H9 (cell line): ENCODE results near the gene SKIL. TPM values are rescaled to one million over a fixed set of nuclear protein-coding genes. Genes with fewer than 3 reads are reported as not detected.

ENCODE experiments used
- DNase-seq: peaks from one replicate; pipeline ENCODE4 v3.0.0-alpha.2; 2017
- H2AFZ ChIP-seq: one replicate; pipeline ENCODE4 v1.6.1; 2013; ENCODE audit warnings: mild to moderate bottlenecking, low read length, control low read depth, moderate library complexity
- H2AK5ac ChIP-seq: 2 replicates; pipeline ENCODE4 v1.6.1; 2013; ENCODE audit warnings: low read length, control low read depth, mixed read lengths; ENCODE audit not compliant: insufficient read length
- H2BK120ac ChIP-seq: one replicate; pipeline ENCODE4 v1.6.1; 2013; ENCODE audit warnings: low read depth, mild to moderate bottlenecking, low read length, control low read depth, inconsistent platforms; ENCODE audit not compliant: poor library complexity, severe bottlenecking
- H2BK12ac ChIP-seq: 2 replicates; pipeline ENCODE4 v1.6.1; 2013; ENCODE audit warnings: low read length, control low read depth, mixed read lengths, low read depth; ENCODE audit not compliant: insufficient read length
- H2BK15ac ChIP-seq: 2 replicates; pipeline ENCODE4 v1.6.1; 2013; ENCODE audit warnings: low read depth, low read length, control low read depth
- H2BK20ac ChIP-seq: one replicate; pipeline ENCODE4 v1.6.1; 2013; ENCODE audit warnings: low read depth, mild to moderate bottlenecking, low read length, control low read depth, inconsistent platforms; ENCODE audit not compliant: poor library complexity, severe bottlenecking
- H2BK5ac ChIP-seq: 2 replicates; pipeline ENCODE4 v1.6.1; 2013; ENCODE audit warnings: low read length, control low read depth, mixed read lengths; ENCODE audit not compliant: insufficient read length
- H3K14ac ChIP-seq: 2 replicates; pipeline ENCODE4 v1.6.1; 2013; ENCODE audit warnings: low read length, control low read depth; ENCODE audit not compliant: insufficient read depth
- H3K18ac ChIP-seq: 2 replicates; pipeline ENCODE4 v1.6.1; 2013; ENCODE audit warnings: low read depth, mild to moderate bottlenecking, mixed read lengths, low read length, control low read depth; ENCODE audit not compliant: insufficient read length
- H3K23ac ChIP-seq: 2 replicates; pipeline ENCODE4 v1.6.1; 2013; ENCODE audit warnings: low read length, control low read depth, mixed read lengths, low read depth; ENCODE audit not compliant: insufficient read length
- H3K23me2 ChIP-seq: 2 replicates; pipeline ENCODE4 v1.6.1; 2013; ENCODE audit warnings: low read depth, mild to moderate bottlenecking, mixed read lengths, low read length, control low read depth; ENCODE audit not compliant: insufficient read length, poor library complexity, severe bottlenecking
- H3K27ac ChIP-seq: 2 replicates; pipeline ENCODE4 v1.5.1; 2013; ENCODE audit warnings: low read length, control low read depth, mixed read lengths, low read depth; ENCODE audit not compliant: insufficient read length
- H3K27me3 ChIP-seq: 2 replicates; pipeline ENCODE4 v1.6.1; 2013; ENCODE audit warnings: low read length, control low read depth, inconsistent platforms; ENCODE audit not compliant: insufficient read depth
- H3K4ac ChIP-seq: 2 replicates; pipeline ENCODE4 v1.6.1; 2013; ENCODE audit warnings: low read depth, mild to moderate bottlenecking, control low read depth, inconsistent platforms, low read length, moderate library complexity
- H3K4me1 ChIP-seq: 2 replicates; pipeline ENCODE4 v1.6.1; 2013; ENCODE audit warnings: low read length, control low read depth, inconsistent platforms; ENCODE audit not compliant: insufficient read depth
- H3K4me2 ChIP-seq: 2 replicates; pipeline ENCODE4 v1.6.1; 2013; ENCODE audit warnings: low read length, control low read depth, mixed read lengths; ENCODE audit not compliant: insufficient read length, insufficient read depth
- H3K56ac ChIP-seq: 2 replicates; pipeline ENCODE4 v1.6.1; 2013; ENCODE audit warnings: low read depth, mild to moderate bottlenecking, mixed read lengths, low read length, control low read depth; ENCODE audit not compliant: insufficient read length
- H3K79me1 ChIP-seq: 2 replicates; pipeline ENCODE4 v1.6.1; 2013; ENCODE audit warnings: low read depth, mild to moderate bottlenecking, moderate library complexity, low read length, control low read depth, inconsistent platforms; ENCODE audit not compliant: insufficient read depth, poor library complexity, severe bottlenecking
- H3K79me2 ChIP-seq: 2 replicates; pipeline ENCODE4 v1.6.1; 2013; ENCODE audit warnings: low read length, control low read depth, inconsistent platforms; ENCODE audit not compliant: insufficient read depth
- H3K9ac ChIP-seq: 2 replicates; pipeline ENCODE4 v1.6.1; 2013; ENCODE audit warnings: low read length, control low read depth, mixed read lengths; ENCODE audit not compliant: insufficient read length; ENCODE audit errors: extremely low read depth
- H3K9me3 ChIP-seq: one replicate; pipeline ENCODE4 v1.6.1; 2013; ENCODE audit warnings: low read depth, low read length, inconsistent platforms; ENCODE audit not compliant: control insufficient read depth
- H3T11ph ChIP-seq: one replicate; pipeline ENCODE4 v1.6.1; 2013; ENCODE audit warnings: mild to moderate bottlenecking, low read length, control low read depth, inconsistent platforms
- H4K20me1 ChIP-seq: one replicate; pipeline ENCODE4 v1.6.1; 2013; ENCODE audit not compliant: control insufficient read depth, insufficient read length, insufficient read depth
- H4K5ac ChIP-seq: 2 replicates; pipeline ENCODE4 v1.6.1; 2013; ENCODE audit warnings: low read depth, mild to moderate bottlenecking, mixed read lengths, low read length, control low read depth; ENCODE audit not compliant: insufficient read length
- H4K8ac ChIP-seq: replicated peaks from 2 replicates; pipeline ENCODE4 v1.6.1; 2013; ENCODE audit warnings: low read length, control low read depth, mixed read lengths, low read depth; ENCODE audit not compliant: insufficient read length
- H4K91ac ChIP-seq: 2 replicates; pipeline ENCODE4 v1.6.1; 2013; ENCODE audit warnings: low read depth, mild to moderate bottlenecking, moderate library complexity, mixed read lengths, low read length, control low read depth; ENCODE audit not compliant: insufficient read length
- H3K27ac Mint-ChIP-seq, 3 experiments: 2 replicates in 2 of 3; 3 replicates in 1 of 3; pipeline ENCODE4 v1.8.0; 2020 to 2021; ENCODE audit warnings: mixed read lengths in 3 of 3, mild to moderate bottlenecking in 1 of 3, moderate library complexity in 1 of 3
- H3K27me3 Mint-ChIP-seq: 2 replicates; pipeline ENCODE4 v1.8.0; 2021; ENCODE audit warnings: low read depth, mild to moderate bottlenecking, moderate library complexity, mixed read lengths
- H3K36me3 Mint-ChIP-seq, 3 experiments: 2 replicates in 2 of 3; 3 replicates in 1 of 3; pipeline ENCODE4 v1.8.0; 2020 to 2021; ENCODE audit warnings: low read depth in 3 of 3, mixed read lengths in 3 of 3; ENCODE audit not compliant: insufficient read depth in 1 of 3
- H3K4me1 Mint-ChIP-seq, 2 experiments: 2 replicates each; pipeline ENCODE4 v1.8.0; 2020; ENCODE audit warnings: mixed read lengths in 2 of 2
- H3K4me3 Mint-ChIP-seq, 2 experiments: 2 replicates in 1 of 2; 3 replicates in 1 of 2; pipeline ENCODE4 v1.8.0; 2020 to 2021; ENCODE audit warnings: mild to moderate bottlenecking in 2 of 2, mixed read lengths in 2 of 2, moderate library complexity in 1 of 2
- H3K9me3 Mint-ChIP-seq, 2 experiments: 2 replicates in 1 of 2; 3 replicates in 1 of 2; pipeline ENCODE4 v1.8.0; 2020; ENCODE audit warnings: mild to moderate bottlenecking in 2 of 2, mixed read lengths in 2 of 2, moderate library complexity in 1 of 2
- WGBS: extraction: QIAGEN DNeasy Blood & Tissue Kit; methylation state at CpG from one replicate; pipeline ENCODE4 v1.1.7; 2013; ENCODE audit warnings: missing lambda C conversion rate, low lambda C conversion rate, mixed read lengths; ENCODE audit not compliant: insufficient read length; ENCODE audit errors: extremely low coverage; 5-methylcytosine and 5-hydroxymethylcytosine counted together
- total RNA-seq: library from RNA; stranded (reverse); gene quantifications from 2 replicates; pipeline ENCODE4 v1.2.1, GENCODE V29; 2021
- TF ChIP-seq, protein P1 (sequence below): fragments of 200-600 bp; sonication (generic); conservative IDR thresholded peaks from 3 replicates; pipeline ENCODE4 v1.8.0; 2021; ENCODE audit warnings: antibody characterized with exemption, mild to moderate bottlenecking

Gene SKIL
- total RNA-seq, 1 experiment from 2014 or later: 170 TPM

DNA sequence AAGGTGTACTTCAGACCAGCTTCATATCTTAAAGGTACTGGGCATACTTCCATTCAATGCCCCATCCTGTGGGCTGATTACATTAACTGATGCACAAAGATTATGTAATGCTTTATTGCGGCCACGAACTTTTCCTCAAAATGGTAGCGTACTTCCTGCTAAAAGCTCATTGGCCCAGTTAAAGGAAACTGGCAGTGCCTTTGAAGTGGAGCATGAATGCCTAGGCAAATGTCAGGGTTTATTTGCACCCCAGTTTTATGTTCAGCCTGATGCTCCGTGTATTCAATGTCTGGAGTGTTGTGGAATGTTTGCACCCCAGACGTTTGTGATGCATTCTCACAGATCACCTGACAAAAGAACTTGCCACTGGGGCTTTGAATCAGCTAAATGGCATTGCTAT lies 3.4 kb downstream of the SKIL start:
- Histone ChIP-seq H3K4ac (no peak overlapping the region), H3K14ac (no peak overlapping the region), H3K56ac (no peak overlapping the region), H4K8ac (no peak overlapping the region), H3K9me3 (no peaks in the 10 kb centered on the region), H3K4me2 (peak overlapping the region; percentile 84), H3K79me1 (no peaks in the 10 kb centered on the region), H3K27me3 (no peaks in the 10 kb centered on the region), H2BK120ac (no peak overlapping the region), H4K91ac (no peak overlapping the region), H2BK20ac (no peak overlapping the region), H3K23me2 (peaks cover 6% of the 10 kb centered on the region), H2AK5ac (no peak overlapping the region), H3K4me1 (peaks cover 2% of the 10 kb centered on the region; the same call in 1 of the 2 replicates), H3T11ph (no peak overlapping the region), H4K5ac (no peak overlapping the region), H3K79me2 (peaks cover 66% of the 10 kb centered on the region), H3K23ac (no peak overlapping the region), H3K18ac (no peak overlapping the region), H2BK12ac (no peak overlapping the region), H3K9ac (peak overlapping the region; percentile 51), H2AFZ (no peak overlapping the region), H2BK5ac (no peak overlapping the region), H3K27ac (peak overlapping the region; percentile 6), H4K20me1 (no peaks in the 10 kb centered on the region), H2BK15ac (no peak overlapping the region)
- peak overlapping the region; percentile 88 to 93 for H3K4me3 Mint-ChIP-seq
- peak overlapping the region in 2 of 3 experiments; percentile 27 to 82; a peak in 3 of 7 replicates for H3K27ac Mint-ChIP-seq
- H3K9me3 Mint-ChIP-seq: no peaks in the 10 kb centered on the region
- H3K36me3 Mint-ChIP-seq: peaks cover 55 to 66% (median 56%) of the 10 kb centered on the region in 3 experiments
- TF ChIP-seq, protein P1, sequence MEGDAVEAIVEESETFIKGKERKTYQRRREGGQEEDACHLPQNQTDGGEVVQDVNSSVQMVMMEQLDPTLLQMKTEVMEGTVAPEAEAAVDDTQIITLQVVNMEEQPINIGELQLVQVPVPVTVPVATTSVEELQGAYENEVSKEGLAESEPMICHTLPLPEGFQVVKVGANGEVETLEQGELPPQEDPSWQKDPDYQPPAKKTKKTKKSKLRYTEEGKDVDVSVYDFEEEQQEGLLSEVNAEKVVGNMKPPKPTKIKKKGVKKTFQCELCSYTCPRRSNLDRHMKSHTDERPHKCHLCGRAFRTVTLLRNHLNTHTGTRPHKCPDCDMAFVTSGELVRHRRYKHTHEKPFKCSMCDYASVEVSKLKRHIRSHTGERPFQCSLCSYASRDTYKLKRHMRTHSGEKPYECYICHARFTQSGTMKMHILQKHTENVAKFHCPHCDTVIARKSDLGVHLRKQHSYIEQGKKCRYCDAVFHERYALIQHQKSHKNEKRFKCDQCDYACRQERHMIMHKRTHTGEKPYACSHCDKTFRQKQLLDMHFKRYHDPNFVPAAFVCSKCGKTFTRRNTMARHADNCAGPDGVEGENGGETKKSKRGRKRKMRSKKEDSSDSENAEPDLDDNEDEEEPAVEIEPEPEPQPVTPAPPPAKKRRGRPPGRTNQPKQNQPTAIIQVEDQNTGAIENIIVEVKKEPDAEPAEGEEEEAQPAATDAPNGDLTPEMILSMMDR: no peak
- no CpG with 5 or more reads among the region's 5 CpGs for WGBS
- DNase-seq: no peak
- H3K4me1 Mint-ChIP-seq: peaks cover 45 to 64% of the 10 kb centered on the region in 2 experiments
- no peaks in the 10 kb centered on the region for H3K27me3 Mint-ChIP-seq
